T-helper 22 cell (primary cell): ENCODE measurements around the gene CCDC82.
"Not testable (repeated sequence)": the region's sequence is repeated elsewhere in the genome, so short reads cannot be mapped to it uniquely, and the experiment has no call there.

Experiments used
- DNase-seq: peaks from one replicate; pipeline ENCODE4 v3.0.0-alpha.2; 2020; ENCODE audit warnings: low read depth

The CCDC82 gene

DNA sequence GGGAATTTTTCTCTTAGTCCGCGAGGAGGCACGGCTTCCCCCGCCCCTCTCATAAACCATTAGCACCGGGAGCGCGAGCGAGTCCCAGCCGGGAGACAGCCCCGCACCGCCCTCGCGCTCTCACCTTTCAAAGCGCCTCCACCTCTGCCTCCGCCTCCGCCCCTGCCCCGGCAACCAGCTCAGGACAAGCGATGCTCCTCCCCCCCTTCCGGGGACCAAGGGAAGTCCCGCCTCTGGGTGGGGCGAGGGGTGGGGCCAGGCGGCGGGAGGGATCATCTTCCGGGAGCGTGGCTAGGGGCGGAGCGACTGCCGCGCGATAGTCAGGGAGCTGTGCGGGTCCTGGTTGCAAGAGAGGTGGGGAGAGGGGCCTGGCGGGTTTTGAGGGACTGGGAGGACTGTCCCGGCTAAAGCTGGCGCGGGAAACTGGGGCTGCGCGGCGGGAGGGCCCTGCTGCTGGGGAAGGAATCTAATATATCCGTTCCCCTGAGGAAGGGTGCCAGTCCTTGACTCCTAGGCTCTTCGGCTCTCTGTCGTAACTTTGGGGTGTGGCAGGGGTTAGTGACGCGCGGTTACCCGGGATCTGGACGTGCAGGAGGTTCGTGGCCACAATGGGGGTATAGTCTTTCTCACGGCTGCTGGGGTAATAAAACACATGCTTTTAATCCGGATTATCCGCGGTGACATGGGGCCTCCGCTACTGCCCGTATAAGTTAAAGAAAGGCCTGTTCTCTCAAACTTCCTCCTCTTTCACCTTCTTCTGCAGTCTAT, at the start of gene CCDC82, which contains the start of gene JRKL:
Gene CCDC82, minus strand, starts transcription at position 193 of the 768 bp plus-strand sequence. CDS start 5,165 bp downstream, outside the sequence.
Gene JRKL, plus strand, starts transcription at position 294 of the 768 bp plus-strand sequence. CDS start 637 bp downstream, outside the sequence.
- DNase-seq: peak; percentile 93

DNA sequence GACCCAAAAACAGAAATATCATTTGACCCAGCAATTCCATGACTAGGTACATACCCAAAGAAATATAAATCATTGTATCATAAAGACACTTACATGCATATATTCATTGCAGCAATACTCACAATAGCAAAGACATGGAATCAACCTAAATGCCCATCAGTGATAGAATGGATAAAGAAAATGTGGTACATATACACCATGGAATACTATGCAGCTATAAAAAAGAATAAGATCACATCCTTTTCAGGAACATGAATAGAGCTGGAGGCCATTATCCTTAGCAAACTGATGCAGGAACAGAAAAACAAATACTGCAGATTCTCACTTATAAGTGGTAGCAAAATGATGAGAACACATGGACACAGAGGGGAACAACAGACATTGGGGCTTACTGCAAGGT, 42.9 kb upstream of the CCDC82 start:
- not testable (repeated sequence) for DNase-seq

- DNase-seq: no peak
Observed at GRCh38 chr11:96430668-96431067, 41.0 kb upstream of the CCDC82 start.

DNA sequence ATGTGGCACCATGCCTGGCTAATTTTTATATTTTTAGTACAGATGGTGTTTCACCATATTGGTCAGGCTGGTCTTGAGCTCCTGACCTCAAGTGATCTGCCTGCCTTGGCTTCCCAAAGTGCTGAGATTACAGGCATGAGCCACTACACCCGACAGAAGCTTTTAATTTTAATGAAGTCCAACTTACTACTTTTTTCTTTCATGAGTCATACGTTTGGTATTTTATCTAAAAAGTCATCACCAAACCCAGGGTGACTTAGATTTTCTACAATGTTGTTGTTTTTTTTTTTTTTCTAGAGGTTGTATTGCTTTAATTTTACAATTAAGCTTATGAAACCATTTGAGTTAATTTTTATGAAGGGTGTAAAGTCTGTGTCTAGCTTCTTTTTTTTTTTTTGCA, 35.0 kb upstream of the CCDC82 start:
- no peak for DNase-seq

- no peak for DNase-seq
Observed at GRCh38 chr11:96413408-96413807, 23.7 kb upstream of the CCDC82 start.

DNA sequence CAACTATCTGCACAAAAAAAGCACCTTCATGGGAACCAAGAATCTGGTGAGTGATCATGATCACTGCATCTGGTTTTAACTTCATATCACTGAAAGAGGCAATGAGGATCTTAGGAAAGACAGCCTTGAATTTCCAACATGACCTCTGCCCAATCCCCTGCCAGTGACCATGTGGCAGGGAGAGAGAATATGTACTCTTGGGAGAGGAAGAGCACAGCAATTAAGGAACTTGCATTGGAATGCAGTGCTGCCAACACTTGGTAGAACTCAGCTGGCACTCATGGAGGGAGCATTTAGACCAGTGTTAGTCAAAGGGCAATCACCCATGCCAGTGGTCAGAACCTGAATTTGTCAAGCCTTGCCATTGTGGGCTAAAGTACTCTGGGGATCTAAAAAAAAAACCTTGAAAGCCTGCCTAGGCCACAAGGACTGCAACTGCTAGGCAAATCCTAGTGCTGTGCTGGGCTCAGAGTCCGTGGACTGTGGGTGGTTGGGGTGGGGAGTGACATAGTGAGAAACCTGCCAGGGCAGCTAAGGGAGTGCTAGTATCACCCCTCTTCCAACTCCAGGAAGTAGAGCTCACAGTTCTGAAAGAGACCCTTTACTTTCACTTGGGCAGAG, 23.2 kb upstream of the CCDC82 start:
- no peak for DNase-seq

DNA sequence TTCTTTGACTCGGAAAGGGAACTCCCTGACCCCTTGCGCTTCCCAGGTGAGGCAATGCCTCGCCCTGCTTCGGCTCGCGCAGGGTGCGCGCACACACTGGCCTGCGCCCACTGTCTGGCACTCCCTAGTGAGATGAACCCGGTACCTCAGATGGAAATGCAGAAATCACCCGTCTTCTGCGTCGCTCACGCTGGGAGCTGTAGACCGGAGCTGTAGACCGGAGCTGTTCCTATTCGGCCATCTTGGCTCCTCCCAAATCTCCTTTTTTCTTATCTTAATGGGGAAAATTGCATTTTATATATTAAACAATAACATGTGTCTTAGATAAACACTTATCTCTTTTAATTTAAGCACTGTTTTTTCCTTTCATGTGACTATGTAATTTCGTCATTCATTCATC, 21.7 kb upstream of the CCDC82 start:
- not testable (repeated sequence) for DNase-seq

- no peak for DNase-seq
Observed at GRCh38 chr11:96400697-96401096, 11.0 kb upstream of the CCDC82 start.

- no peak for DNase-seq
Observed at GRCh38 chr11:96397863-96398262, 8.2 kb upstream of the CCDC82 start.

DNA sequence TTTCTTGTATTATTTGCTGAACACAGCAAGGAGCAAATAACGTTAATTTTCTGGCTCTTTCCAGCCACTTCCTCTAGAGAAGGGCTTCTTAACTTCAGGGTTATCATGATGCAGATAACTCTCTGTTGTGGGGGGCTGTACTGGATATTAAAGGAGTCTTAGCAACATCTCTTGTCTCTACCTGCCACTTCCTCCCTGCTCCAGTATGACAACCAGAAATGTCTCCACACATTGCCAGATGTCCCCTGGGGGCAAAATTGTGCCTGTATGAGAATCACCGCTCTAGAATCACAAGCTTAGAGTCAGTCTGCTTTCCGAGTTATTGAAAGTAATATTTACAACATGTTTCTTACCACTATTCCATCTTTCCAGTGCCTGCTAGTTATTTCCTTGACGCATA, 6.9 kb upstream of the CCDC82 start:
- DNase-seq: no peak

- DNase-seq: no peak
Observed at GRCh38 chr11:96394773-96395172, 5.1 kb upstream of the CCDC82 start.

DNA sequence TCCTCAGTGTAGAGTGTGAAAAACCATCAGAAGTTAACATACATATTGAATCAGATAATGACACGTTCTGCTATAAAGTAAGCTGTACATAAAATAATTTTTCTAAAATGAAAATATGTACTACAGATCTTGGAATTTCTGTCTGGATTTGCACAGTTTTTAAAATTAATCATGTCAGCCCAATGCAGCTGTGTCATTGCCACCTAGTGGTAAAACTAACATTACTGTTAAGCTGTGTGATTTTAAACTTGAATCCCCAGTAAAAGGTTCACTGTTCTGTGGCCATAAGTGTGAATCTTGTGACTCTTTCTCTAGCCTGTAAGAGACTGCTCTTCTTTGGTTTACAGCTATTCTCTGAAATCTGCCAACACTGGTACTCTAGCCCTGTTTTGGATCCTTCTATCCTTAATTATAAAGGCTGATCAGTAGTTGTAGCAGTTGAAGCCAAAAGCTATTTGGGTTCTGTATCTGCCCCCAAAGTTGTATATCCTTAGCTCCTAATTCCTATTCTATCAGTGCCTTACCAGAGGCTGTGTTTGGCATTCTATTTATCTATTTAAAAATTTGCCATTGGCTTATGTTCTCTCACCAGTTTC, 4.1 kb upstream of the CCDC82 start:
- DNase-seq: no peak

- DNase-seq: no peak
Observed at GRCh38 chr11:96391698-96392307, 2.1 kb upstream of the CCDC82 start.

- DNase-seq: no peak
Observed at GRCh38 chr11:96390488-96390792, 728 bp upstream of the CCDC82 start.

GRCh38 chr11:96388891-96389719, 607 bp downstream of the CCDC82 start:
- no peak for DNase-seq

DNA sequence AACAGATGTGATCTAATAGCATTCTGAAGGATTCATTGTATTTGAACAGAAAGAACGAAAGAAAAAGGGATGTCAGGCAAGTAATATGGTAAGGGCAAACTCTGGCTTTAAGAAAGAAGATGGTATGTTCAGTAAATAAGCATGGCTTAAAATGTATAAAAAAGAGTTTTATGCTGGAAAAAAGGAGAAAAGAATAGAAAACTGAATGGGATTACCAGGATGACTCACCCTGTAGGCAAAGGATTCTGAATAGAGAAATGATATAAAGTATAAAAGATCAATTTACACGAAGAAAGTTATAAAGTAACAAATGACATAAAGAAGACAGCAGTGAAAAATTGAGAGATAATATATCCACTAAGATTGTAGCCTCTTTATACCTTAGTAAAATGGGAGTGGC, 4.5 kb downstream of the CCDC82 start:
- DNase-seq: no peak

GRCh38 chr11:96384156-96384555, 5.6 kb downstream of the CCDC82 start:
- DNase-seq: no peak

DNA sequence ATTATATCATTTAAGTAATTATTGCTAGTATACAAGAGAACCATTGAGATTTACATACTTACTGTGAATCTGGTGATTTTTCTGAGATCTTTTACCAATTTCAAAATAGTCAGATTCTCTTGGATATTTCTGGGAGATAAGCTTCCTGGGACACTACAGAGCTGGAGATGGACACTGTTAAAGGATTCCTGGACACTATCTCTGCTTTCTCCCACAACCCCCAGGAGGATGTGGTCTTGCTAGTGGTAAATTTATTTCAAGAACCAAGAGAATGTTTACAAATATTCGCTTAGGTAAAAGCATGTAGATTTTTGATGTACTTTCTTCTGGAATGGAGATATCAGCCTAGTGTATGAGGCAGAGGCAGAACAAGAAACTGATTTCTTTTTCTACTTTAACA, 12.9 kb downstream of the CCDC82 start:
- no peak for DNase-seq

- DNase-seq: no peak
Observed at GRCh38 chr11:96373826-96374225, 15.9 kb downstream of the CCDC82 start.

- no peak for DNase-seq
Observed at GRCh38 chr11:96367342-96367741, 22.4 kb downstream of the CCDC82 start.

DNA sequence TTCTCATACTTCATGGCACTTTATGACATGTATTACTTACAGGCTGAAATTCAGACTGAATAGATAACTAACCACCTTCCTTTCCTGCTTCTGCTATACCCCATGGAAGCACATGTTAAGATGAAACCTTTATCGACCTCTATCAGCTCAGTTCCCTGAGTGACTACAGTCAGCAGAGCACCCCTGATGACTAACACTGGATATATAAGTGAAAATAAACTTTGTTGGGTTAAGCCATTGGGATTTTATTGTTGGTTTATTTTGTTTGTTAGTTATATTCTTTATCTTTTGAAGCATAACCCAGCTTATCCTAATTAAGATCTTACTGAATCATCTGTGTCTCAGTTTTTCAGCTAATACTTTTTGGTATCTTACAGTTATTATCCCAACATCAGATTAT, 23.7 kb downstream of the CCDC82 start:
- no peak for DNase-seq

DNA sequence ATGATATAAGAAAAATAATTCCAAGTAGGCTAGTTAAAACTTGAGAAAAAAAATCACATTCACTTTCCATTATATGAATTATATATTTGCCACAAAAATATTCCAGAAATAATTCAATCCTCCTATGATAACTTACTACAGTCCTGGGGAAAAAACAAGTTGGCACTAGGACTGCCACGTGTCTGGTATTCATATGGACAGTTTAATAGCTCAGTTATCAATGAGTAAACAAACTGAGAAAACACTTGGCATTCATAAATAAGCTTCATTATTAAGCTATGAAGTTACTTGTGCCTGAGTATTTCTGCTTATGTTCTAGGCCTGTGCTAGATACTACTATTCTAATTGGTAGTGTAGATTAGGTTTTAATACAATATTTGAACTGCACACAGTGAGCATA, 24.2 kb downstream of the CCDC82 start:
- DNase-seq: no peak
